Adipocyte (in vitro differentiated cells): ENCODE data around the gene ZNF618.

Experiments used
- DNase-seq: peaks from one replicate; pipeline ENCODE4 v3.0.0-alpha.2; 2015; ENCODE audit warnings: low read depth
- H3K27me3 ChIP-seq: replicated peaks from 2 replicates; pipeline ENCODE4 v1.7.0; 2013; ENCODE audit warnings: mild to moderate bottlenecking, low read length, moderate library complexity; ENCODE audit not compliant: control insufficient read depth, insufficient read depth
- H3K36me3 ChIP-seq: 2 replicates; pipeline ENCODE4 v1.7.0; 2013; ENCODE audit warnings: low read length, mild to moderate bottlenecking, moderate library complexity; ENCODE audit not compliant: control insufficient read depth, insufficient read depth, severe bottlenecking
- H3K4me1 ChIP-seq: 2 replicates; pipeline ENCODE4 v1.7.0; 2013; ENCODE audit warnings: mild to moderate bottlenecking, low read length, moderate library complexity; ENCODE audit not compliant: control insufficient read depth, insufficient read depth
- H3K4me3 ChIP-seq: 2 replicates; pipeline ENCODE4 v1.7.0; 2013; ENCODE audit warnings: mild to moderate bottlenecking, low read length, moderate library complexity
- H3K9ac ChIP-seq: 2 replicates; pipeline ENCODE4 v1.7.0; 2013; ENCODE audit warnings: mild to moderate bottlenecking, low read length, moderate library complexity
- H3K9me3 ChIP-seq: 2 replicates; pipeline ENCODE4 v1.7.0; 2013; ENCODE audit warnings: mild to moderate bottlenecking, low read length, moderate library complexity; ENCODE audit not compliant: control insufficient read depth

The ZNF618 gene

DNA sequence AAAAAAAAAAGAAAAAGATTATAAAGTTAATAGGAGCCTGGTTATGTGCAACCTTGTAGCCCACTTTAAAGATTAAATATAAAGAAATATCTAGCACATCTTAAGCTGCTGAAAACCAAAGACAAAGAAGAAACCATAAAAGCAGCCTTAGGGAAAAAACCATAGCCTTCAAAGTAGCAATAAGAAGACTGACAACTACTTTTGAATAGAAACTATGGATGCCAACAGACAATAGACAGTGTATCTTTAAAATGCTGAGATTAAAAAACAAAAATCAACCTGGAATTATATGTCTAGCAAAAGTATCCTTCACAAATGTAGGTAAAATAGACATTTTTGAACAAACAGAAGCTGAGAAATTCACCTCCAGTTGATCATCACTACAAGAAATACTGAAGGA lies 226.4 kb downstream of the ZNF618 start:
- Histone ChIP-seq H3K9ac (no peak overlapping the region), H3K9me3 (peaks cover 26% of the 10 kb centered on the region), H3K27me3 (peaks cover 9% of the 10 kb centered on the region), H3K36me3 (no peaks in the 10 kb centered on the region), H3K4me3 (no peak overlapping the region), H3K4me1 (peaks cover 9% of the 10 kb centered on the region)
- DNase-seq, result no peak

GRCh38 chr9:114105236-114105635 lies 229.1 kb downstream of the ZNF618 start:
- H3K9ac ChIP-seq, result no peak overlapping the region
- peak; percentile 8 for DNase-seq
- H3K27me3 ChIP-seq, result no peaks in the 10 kb centered on the region
- peak overlapping the region; percentile 26 for H3K4me3 ChIP-seq
- peaks cover 23% of the 10 kb centered on the region for H3K4me1 ChIP-seq
- H3K9me3 ChIP-seq, result peaks cover 26% of the 10 kb centered on the region
- H3K36me3 ChIP-seq, result no peaks in the 10 kb centered on the region
